Transverse colon (tissue), 4 donors: Measurements from ENCODE around the gene FBXO34. TPM values are rescaled to one million over a fixed set of nuclear protein-coding genes. Genes with fewer than 3 reads are reported as not detected.

Source experiments
- DNase-seq: peaks from one replicate; pipeline ENCODE4 v3.0.0-alpha.2; 2019
- H3K27ac ChIP-seq, 4 donors: fragments of 200-600 bp; sonication (generic); 2 replicates each; pipeline ENCODE4 v1.5.1; 2016 to 2018; ENCODE audit warnings: inconsistent platforms in 4 of 4
- H3K27me3 ChIP-seq: fragments of 200-600 bp; sonication (generic); 2 replicates; pipeline ENCODE4 v1.5.1; 2017; ENCODE audit warnings: inconsistent platforms
- H3K36me3 ChIP-seq, 4 donors: fragments of 200-600 bp; sonication (generic); 2 replicates each; pipeline ENCODE4 v1.5.1; 2017 to 2019; ENCODE audit warnings: inconsistent platforms in 4 of 4
- H3K4me1 ChIP-seq, 4 donors: fragments of 200-600 bp; sonication (generic); 2 replicates each; pipeline ENCODE4 v1.5.1; 2017 to 2020; ENCODE audit warnings: inconsistent platforms in 4 of 4
- H3K4me3 ChIP-seq, 4 donors: fragments of 200-600 bp; sonication (generic); 1 replicate in 1 of 4; 2 replicates in 3 of 4; pipeline versions ENCODE4 v1.5.1 to v1.6.1; 2017 to 2019; ENCODE audit warnings: inconsistent platforms in 4 of 4
- H3K9me3 ChIP-seq, 2 donors: fragments of 200-600 bp; sonication (generic); 2 replicates each; pipeline ENCODE4 v1.5.1; 2017 to 2019; ENCODE audit warnings: inconsistent platforms in 2 of 2
- CTCF ChIP-seq, 5 experiments: fragments of 200-600 bp in 3 of 5; fragments of 450-650 bp in 2 of 5; sonication (generic) in 3 of 5; IDR thresholded peaks; 1 replicate in 2 of 5; 2 replicates in 3 of 5; pipeline ENCODE4 v1.5.1; 2016 to 2017; ENCODE audit warnings: antibody characterized with exemption in 5 of 5, inconsistent platforms in 3 of 5, mild to moderate bottlenecking in 2 of 5, moderate library complexity in 1 of 5
- EP300 ChIP-seq: sonication (generic); formaldehyde crosslinking; IDR thresholded peaks from one replicate; pipeline ENCODE4 v1.6.1; 2017; ENCODE audit warnings: antibody characterized with exemption, low read depth
- POLR2A ChIP-seq: fragments of 450-650 bp; IDR thresholded peaks from one replicate; pipeline ENCODE4 v1.6.1; 2016; ENCODE audit warnings: antibody characterized with exemption, mild to moderate bottlenecking, moderate library complexity
- POLR2AphosphoS5 ChIP-seq, 3 donors: sonication (generic); formaldehyde crosslinking; IDR thresholded peaks; one replicate each; pipeline ENCODE4 v1.6.1; 2016; ENCODE audit warnings: antibody characterized with exemption in 3 of 3
- WGBS, 2 donors: methylation state at CpG; one replicate each; pipeline ENCODE4 v1.1.5; 2018; ENCODE audit warnings: low coverage in 1 of 2; 5-methylcytosine and 5-hydroxymethylcytosine counted together
- in situ Hi-C, 4 donors: fragments of 200-750 bp; cut with MboI; loops; one replicate each; pipeline versions ENCODE4 v1.15.0 to v1.15.1; 2017; ENCODE audit warnings: low sequenced_read_pairs in 3 of 4, low pct_ligation_motif_present in 1 of 4, low pct_unique_long_range_greater_than_20kb in 1 of 4
- intact Hi-C: fragments of 100-400 bp; cut with DNase I; formaldehyde crosslinking; loops from one replicate; pipeline ENCODE4 v1.15.1; 2023; ENCODE audit warnings: low total_unique reads
- small RNA-seq, 4 donors: library from RNA; depleted of rRNA; stranded (forward); fragments of <200 nt; gene quantifications; one replicate each; pipeline ENCODE3, GENCODE V24; 2016
- total RNA-seq, 4 donors: library from RNA; depleted of rRNA; stranded (reverse); fragments of >200 nt; gene quantifications; one replicate each; pipeline ENCODE4 v1.1.0, GENCODE V29; 2016

FBXO34 gene
- total RNA-seq, 4 donors from 2014 or later = 34.2 to 129 (median 99.4) TPM

- 78 to 79% methylated on average over 2 of the region's 2 CpGs for WGBS, 2 donors
- TF ChIP-seq POLR2AphosphoS5 (IDR thresholded peaks at IDR 0.05) (no peak), CTCF (IDR thresholded peaks at IDR 0.05) (no peak), POLR2A (no peak), EP300 (no peak)
- intact Hi-C loops = no loop called here
Observed at GRCh38 chr14:55399852-55400251, 128.6 kb downstream of the FBXO34 start.

GRCh38 chr14:55401751-55402150 lies 130.5 kb downstream of the FBXO34 start:
- Histone ChIP-seq H3K27ac (no peak overlapping the region), H3K27me3 (no peaks in the 10 kb centered on the region), H3K36me3 (peaks cover 0 to 4% (median under 1%) of the 10 kb centered on the region in 4 donors), H3K4me3 (no peak overlapping the region), H3K4me1 (peaks cover 0 to 13% (median 0%) of the 10 kb centered on the region in 4 donors), H3K9me3 (no peaks in the 10 kb centered on the region)
- intact Hi-C loops (no loop called here), in situ Hi-C loops (no loop called here)
- TF ChIP-seq POLR2A (no peak), POLR2AphosphoS5 (IDR thresholded peaks at IDR 0.05) (no peak), CTCF (IDR thresholded peaks at IDR 0.05) (no peak), EP300 (no peak)
- DNase-seq = no peak
- WGBS, 2 donors = 75 to 88% methylated on average over 6 of the region's 6 CpGs

More at GRCh38 chr14:55399852-55400251, 128.6 kb downstream of the FBXO34 start:
- H3K4me1 ChIP-seq = peaks cover 0 to 13% (median 0%) of the 10 kb centered on the region in 4 donors
- no peak overlapping the region for H3K27ac ChIP-seq
- peaks cover 0 to 15% (median 6%) of the 10 kb centered on the region in 4 donors for H3K36me3 ChIP-seq
- in situ Hi-C loops = no loop called here
- no peaks in the 10 kb centered on the region for H3K27me3 ChIP-seq
- no peak overlapping the region for H3K4me3 ChIP-seq
- DNase-seq = no peak
- H3K9me3 ChIP-seq = no peaks in the 10 kb centered on the region

Small RNA genes within 50 kb of the gene (small RNA-seq; reads per million reads assigned to genes)
- gene AL356801.1 = 0 to 0.28 (median 0) reads per million in 4 donors

Other genes with a start within 250 kb of the FBXO34 start
- 1 to 10 TPM in 2 of 4 donors, under 1 TPM in 1, not detected in 1; 0.20 to 1.2 (median 1.1) TPM for gene WDHD1, start 244.3 kb upstream of the FBXO34 start, total RNA-seq
- 10 to 100 TPM in 3 of 4 donors, 1 to 10 TPM in 1; 6.4 to 17.3 (median 12.1) TPM for gene SOCS4, start 244.2 kb upstream of the FBXO34 start, total RNA-seq
- gene MAPK1IP1L, start 219.8 kb upstream of the FBXO34 start, total RNA-seq = 10 to 100 TPM; 50.2 to 96.9 (median 57.6) TPM
- gene LGALS3, start 142.2 kb upstream of the FBXO34 start, total RNA-seq = 1,000 to 10,000 TPM in 3 of 4 donors, 100 to 1,000 TPM in 1; 388 to 2,805 (median 1,702) TPM
- 10 to 100 TPM in 1 of 4 donors, 1 to 10 TPM in 2, under 1 TPM in 1; 0.82 to 11.5 (median 1.3) TPM for gene DLGAP5, start 79.8 kb upstream of the FBXO34 start, total RNA-seq
- 10 to 100 TPM; 11.5 to 24.7 (median 13.4) TPM for gene ATG14, start 140.4 kb downstream of the FBXO34 start, total RNA-seq
- not detected for gene TBPL2, start 169.2 kb downstream of the FBXO34 start, total RNA-seq